WTC11 (cell line): ENCODE results near the gene FLRT3. TPM values are rescaled to one million over a fixed set of nuclear protein-coding genes. Genes with fewer than 3 reads are reported as not detected.

Experiments used
- ATAC-seq: fragments of 200-7000 bp; cut with Tn5 transposase; 2 replicates; pipeline ENCODE4 v1.10.0; 2021; ENCODE audit warnings: mild to moderate bottlenecking, moderate library complexity
- CTCF ChIA-PET: fragments of 300-600 bp; sonication (Branson Sonifier 250); formaldehyde crosslinking; loops from one replicate; lab custom pipeline; 2021; ENCODE audit warnings: antibody characterized with exemption; lab: Charles Lee
- POLR2A ChIA-PET: fragments of 350-600 bp; sonication (Branson Sonifier 250); formaldehyde crosslinking; loops from one replicate; lab custom pipeline; 2021; ENCODE audit warnings: antibody characterized with exemption; lab: Charles Lee
- DNase-seq: peaks from one replicate; pipeline ENCODE4 v3.0.0; 2021; ENCODE audit warnings: low spot score
- H3K27ac Mint-ChIP-seq: 2 replicates; pipeline ENCODE4 v1.8.0; 2021; ENCODE audit warnings: mixed read lengths
- H3K27me3 Mint-ChIP-seq: 2 replicates; pipeline ENCODE4 v1.8.0; 2021; ENCODE audit warnings: low read depth, mild to moderate bottlenecking, moderate library complexity, mixed read lengths
- H3K36me3 Mint-ChIP-seq: 2 replicates; pipeline ENCODE4 v1.8.0; 2021; ENCODE audit warnings: mixed read lengths
- H3K4me1 Mint-ChIP-seq: 2 replicates; pipeline ENCODE4 v1.8.0; 2022; ENCODE audit warnings: mixed read lengths
- H3K4me3 Mint-ChIP-seq: 2 replicates; pipeline ENCODE4 v1.8.0; 2021; ENCODE audit warnings: mild to moderate bottlenecking, moderate library complexity, mixed read lengths
- H3K9me3 Mint-ChIP-seq: 2 replicates; pipeline ENCODE4 v1.8.0; 2021; ENCODE audit warnings: mixed read lengths
- AFF4 ChIP-seq: sonication (generic); formaldehyde crosslinking; IDR thresholded peaks from 2 replicates; pipeline ENCODE4 v1.8.1; 2023; ENCODE audit warnings: mild to moderate bottlenecking, missing genetic modification reagents, borderline replicate concordance
- ATF2 ChIP-seq: sonication (generic); formaldehyde crosslinking; IDR thresholded peaks from 2 replicates; pipeline ENCODE4 v1.8.1; 2022; ENCODE audit warnings: low read depth, missing genetic modification reagents, borderline replicate concordance
- FOXJ3 ChIP-seq: sonication (generic); formaldehyde crosslinking; IDR thresholded peaks from 2 replicates; pipeline ENCODE4 v1.9.0; 2021; ENCODE audit warnings: missing genetic modification reagents, mild to moderate bottlenecking, borderline replicate concordance
- GTF2I ChIP-seq: fragments of 250-450 bp; sonication (Bioruptor Pico); conservative IDR thresholded peaks from 2 replicates; pipeline ENCODE4 v1.4.0; 2021; ENCODE audit warnings: mild to moderate bottlenecking
- NFATC4 ChIP-seq: fragments of 250-450 bp; sonication (Bioruptor Pico); IDR thresholded peaks from 2 replicates; pipeline ENCODE4 v1.9.0; 2021; ENCODE audit warnings: mild to moderate bottlenecking
- OVOL2 ChIP-seq: fragments of 250-450 bp; sonication (Bioruptor Pico); IDR thresholded peaks from 2 replicates; pipeline ENCODE4 v1.9.0; 2021; ENCODE audit warnings: mild to moderate bottlenecking, borderline replicate concordance
- PRDM15 ChIP-seq: sonication (generic); formaldehyde crosslinking; IDR thresholded peaks from 2 replicates; pipeline ENCODE4 v1.8.0; 2022; ENCODE audit warnings: missing genetic modification reagents
- ZNF512 ChIP-seq: sonication (generic); formaldehyde crosslinking; IDR thresholded peaks from 2 replicates; pipeline ENCODE4 v1.8.1; 2022; ENCODE audit warnings: missing genetic modification reagents, borderline replicate concordance
- total RNA-seq: library from RNA; stranded (reverse); gene quantifications from 3 replicates; pipeline ENCODE4 v1.2.3, GENCODE V29; 2021
- TF ChIP-seq, protein P1 (sequence below): sonication (generic); formaldehyde crosslinking; IDR thresholded peaks from 2 replicates; pipeline ENCODE4 v1.8.1; 2022; ENCODE audit warnings: mild to moderate bottlenecking, missing genetic modification reagents, moderate library complexity, borderline replicate concordance

Gene FLRT3
- total RNA-seq, 1 experiment from 2014 or later, result 0.79 TPM

DNA sequence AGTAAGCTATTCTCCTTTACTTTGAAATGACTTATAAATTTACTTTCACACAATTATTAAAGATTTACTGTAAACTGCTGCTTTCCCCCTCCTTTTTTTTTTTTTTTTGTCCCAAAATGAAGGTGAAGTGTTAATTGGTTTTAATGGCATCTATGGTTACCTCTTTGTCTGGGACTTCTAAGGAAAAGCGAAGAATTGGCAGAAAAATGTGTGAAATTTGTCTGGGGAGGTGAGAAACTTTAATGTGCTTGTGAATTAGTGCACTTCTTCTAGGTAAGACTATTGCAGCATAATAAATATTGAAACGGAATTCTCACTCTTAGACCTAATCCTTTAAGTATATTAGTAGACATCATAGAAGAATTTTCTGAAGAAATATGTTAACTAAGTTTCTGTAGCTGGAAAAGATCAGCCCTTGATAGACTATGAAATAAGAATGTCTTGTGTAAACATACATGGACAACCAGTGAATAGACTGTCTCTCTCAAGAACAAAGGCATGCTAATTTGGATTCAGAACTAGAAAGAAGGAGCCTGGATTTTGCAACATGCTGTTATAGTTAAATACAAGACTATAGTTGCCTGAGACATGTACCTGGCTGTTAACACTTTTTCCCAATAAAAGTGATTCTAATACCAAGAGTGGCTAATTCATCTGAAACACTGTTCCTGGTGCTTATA, 23.9 kb downstream of the FLRT3 start (continued):
- TF ChIP-seq ZNF512, result no peak
- TF ChIP-seq ATF2 (CRISPR knock-in tag), result no peak
- no peak for TF ChIP-seq FOXJ3 (CRISPR knock-in tag)
- no peak for TF ChIP-seq AFF4 (CRISPR knock-in tag)

DNA sequence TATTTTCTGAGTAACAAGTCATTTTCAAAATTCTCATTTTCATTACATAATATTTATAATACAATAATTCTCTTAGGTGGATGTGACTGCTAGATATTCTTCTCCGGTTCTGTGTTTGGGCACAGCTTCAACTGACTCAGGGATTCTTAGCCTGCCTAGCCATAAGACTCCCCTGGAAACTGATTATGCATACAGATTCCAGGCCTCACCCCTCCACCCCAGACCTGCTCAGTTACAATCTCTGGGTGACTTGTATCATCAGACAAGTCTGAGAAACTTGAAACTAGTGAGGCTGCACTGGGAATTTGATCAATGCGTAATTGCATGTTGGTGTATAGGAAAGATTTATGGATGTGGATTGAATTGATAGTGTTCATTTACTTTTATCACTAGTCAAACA, 25.4 kb downstream of the FLRT3 start:
- peak; percentile 60; the same call in 1 of the 2 replicates for ATAC-seq
- no peaks in the 10 kb centered on the region for H3K27me3 Mint-ChIP-seq
- ChIA-PET CTCF (no interaction called here), POLR2A (no interaction called here)
- H3K4me3 Mint-ChIP-seq, result no peak overlapping the region
- no peak for DNase-seq
- TF ChIP-seq PRDM15 (no peak), NFATC4 (CRISPR knock-in tag) (no peak)
- TF ChIP-seq, protein P1, sequence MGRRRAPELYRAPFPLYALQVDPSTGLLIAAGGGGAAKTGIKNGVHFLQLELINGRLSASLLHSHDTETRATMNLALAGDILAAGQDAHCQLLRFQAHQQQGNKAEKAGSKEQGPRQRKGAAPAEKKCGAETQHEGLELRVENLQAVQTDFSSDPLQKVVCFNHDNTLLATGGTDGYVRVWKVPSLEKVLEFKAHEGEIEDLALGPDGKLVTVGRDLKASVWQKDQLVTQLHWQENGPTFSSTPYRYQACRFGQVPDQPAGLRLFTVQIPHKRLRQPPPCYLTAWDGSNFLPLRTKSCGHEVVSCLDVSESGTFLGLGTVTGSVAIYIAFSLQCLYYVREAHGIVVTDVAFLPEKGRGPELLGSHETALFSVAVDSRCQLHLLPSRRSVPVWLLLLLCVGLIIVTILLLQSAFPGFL (CRISPR knock-in tag), result no peak
- TF ChIP-seq, all 79 proteins: peak for 0
- Mint-ChIP-seq H3K27ac (no peak overlapping the region), H3K36me3 (no peaks in the 10 kb centered on the region), H3K9me3 (no peaks in the 10 kb centered on the region), H3K4me1 (peaks cover 14% of the 10 kb centered on the region)

GRCh38 chr20:14310977-14311627, 26.3 kb downstream of the FLRT3 start:
- H3K4me3 Mint-ChIP-seq, result no peak overlapping the region
- DNase-seq (no peak), ATAC-seq (no peak)
- no peaks in the 10 kb centered on the region for H3K9me3 Mint-ChIP-seq
- H3K27ac Mint-ChIP-seq, result no peak overlapping the region
- ChIA-PET POLR2A (no interaction called here), CTCF (interaction anchor here (1.3 kb wide), 1 partner anchor 26 kb away, joined by 3 read pairs; no protein-coding TSS in a partner anchor)
- no peak for TF ChIP-seq GTF2I (CRISPR knock-in tag)
- no peak for TF ChIP-seq OVOL2
- H3K4me1 Mint-ChIP-seq, result peaks cover 14% of the 10 kb centered on the region
- no peaks in the 10 kb centered on the region for H3K36me3 Mint-ChIP-seq
- no peaks in the 10 kb centered on the region for H3K27me3 Mint-ChIP-seq
